GM19455 (cell line): ENCODE data around the gene IL1B.
A peak's percentile ranks its signal among the peaks of the same experiment; 100 is the strongest.

Source experiments
- ATAC-seq: cut with Tn5 transposase; IDR thresholded peaks from one replicate; pipeline ENCODE4 v1.9.1; 2021; ENCODE audit not compliant: unreplicated experiment

IL1B gene

DNA sequence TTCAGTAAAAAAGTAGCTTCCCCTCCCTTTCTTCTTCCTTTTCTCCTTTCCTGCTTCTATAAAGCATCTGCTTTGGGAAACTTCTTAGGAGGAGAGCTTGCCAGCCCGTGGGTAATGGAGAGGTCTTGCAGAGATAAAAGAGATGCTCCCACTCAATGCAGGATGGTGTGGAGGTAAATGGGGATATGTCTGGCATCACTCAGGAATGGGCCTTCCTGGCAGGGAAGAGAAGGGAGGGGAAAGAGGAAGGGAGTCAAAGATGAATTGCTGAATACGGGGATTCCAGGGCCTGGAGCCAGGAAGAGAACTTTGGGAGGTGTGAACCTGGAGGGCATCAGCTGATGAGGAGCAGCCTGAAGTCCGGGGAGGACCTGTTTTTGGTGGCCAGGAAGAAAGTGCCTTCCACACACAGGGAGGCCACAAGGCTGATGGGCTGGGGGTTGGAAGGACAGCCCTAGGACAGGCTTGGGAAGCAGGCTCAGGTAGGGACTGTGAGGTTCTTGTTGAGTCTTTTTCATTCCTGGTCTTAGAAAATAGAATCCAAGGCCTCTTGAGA, 25.2 kb downstream of the IL1B start:
- ATAC-seq, result no peak

DNA sequence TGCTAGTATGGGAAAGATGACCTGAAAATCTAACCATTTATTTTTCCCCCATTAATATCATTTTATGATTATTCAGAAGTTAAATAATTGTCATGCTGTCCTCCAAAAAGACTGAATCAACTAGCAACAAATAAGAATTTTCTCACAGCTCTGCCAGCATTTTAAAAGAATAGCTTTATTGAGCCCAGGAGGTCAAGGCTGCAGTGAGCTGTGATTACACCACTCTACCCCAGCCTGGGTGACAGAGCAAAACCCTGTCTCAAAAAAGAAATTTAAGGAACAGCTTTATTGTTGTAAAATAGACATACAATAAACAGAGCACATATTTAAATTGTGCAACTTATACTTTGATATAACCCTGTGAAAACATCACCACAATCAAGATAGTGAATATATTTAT, 27.5 kb downstream of the IL1B start:
- no peak for ATAC-seq

DNA sequence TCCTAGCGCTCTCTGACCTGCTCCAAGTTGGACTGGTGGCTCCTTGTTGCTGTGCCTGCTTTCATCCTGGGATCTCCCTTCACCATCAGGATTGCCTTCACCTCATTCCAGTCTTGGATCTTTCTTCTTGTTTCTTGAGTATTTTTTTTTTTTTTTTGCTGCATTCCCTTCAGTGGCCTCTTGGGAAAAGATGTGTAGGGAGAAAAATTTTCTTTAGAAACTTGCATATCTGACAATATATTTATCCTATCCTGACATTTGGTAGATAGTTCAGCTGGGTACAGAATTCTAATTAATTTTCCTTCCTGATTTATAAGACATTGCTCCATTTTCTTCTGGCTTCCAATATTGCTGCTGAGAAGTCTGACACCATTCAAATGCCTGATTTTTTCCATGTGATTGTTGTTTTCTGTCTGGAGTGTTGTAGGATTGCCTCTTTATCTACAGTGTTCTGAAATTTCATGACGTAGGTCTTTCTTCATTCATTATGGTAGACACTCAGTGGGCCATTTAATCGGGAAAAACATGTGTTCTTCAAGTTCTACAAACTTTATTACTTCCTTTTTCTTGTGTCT, 29.3 kb downstream of the IL1B start:
- no peak for ATAC-seq

DNA sequence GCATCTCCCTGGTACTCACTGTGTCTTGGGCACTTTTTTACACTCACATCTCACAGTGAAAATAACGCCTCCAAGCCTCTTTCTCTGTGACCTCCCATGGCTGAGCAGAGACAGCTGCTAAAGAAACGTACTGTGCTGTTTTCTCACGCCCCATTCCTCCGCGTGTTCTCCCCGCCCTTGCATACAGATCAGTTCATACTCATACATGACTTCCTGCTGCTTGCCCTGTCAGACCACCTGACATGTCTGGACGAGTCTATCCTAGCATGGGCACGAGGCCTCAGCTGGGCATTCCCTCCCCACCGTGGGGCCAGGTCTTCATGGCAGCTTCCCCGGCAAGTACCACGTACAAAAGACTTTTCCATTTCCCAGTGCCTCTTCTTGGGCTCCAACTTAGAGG, 31.0 kb downstream of the IL1B start:
- ATAC-seq, result peak; percentile 74

DNA sequence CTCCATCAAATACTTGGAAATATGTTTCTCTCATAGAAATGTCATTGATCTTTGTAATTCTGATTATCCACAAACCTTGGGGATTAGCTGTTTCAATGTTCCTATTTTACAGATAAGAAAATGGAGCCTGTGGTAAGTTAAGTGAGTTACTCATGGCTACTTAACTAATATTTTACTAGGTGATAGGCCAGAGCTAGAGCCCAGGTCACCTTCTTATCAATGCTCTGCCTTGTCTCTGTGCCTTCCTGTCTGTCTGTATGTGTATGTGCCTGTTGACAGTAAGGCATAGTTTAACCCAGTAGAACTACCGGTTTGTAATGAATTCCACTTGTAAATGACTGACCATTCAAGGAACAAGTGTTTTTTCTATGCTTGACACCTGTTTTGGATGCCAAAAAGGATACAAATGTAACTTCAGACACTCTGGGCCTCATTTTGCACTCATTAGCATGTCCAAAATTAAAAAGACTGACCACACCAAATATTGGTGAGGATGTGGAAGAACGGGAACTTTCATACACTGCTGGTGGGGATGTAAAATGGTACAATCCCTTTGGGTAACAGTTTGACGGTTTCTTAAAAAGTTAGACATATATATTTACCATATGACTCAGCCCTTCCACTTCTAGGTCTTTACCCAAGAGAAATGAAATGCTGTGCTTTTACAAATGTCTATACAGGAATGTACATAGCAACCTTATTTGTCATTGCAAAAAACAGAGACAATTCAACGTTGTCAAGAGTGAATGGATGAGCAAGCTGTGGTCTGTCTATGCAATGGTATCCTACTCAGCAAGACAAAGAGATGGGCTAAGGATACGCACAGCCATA, 32.7 kb downstream of the IL1B start:
- no peak for ATAC-seq

DNA sequence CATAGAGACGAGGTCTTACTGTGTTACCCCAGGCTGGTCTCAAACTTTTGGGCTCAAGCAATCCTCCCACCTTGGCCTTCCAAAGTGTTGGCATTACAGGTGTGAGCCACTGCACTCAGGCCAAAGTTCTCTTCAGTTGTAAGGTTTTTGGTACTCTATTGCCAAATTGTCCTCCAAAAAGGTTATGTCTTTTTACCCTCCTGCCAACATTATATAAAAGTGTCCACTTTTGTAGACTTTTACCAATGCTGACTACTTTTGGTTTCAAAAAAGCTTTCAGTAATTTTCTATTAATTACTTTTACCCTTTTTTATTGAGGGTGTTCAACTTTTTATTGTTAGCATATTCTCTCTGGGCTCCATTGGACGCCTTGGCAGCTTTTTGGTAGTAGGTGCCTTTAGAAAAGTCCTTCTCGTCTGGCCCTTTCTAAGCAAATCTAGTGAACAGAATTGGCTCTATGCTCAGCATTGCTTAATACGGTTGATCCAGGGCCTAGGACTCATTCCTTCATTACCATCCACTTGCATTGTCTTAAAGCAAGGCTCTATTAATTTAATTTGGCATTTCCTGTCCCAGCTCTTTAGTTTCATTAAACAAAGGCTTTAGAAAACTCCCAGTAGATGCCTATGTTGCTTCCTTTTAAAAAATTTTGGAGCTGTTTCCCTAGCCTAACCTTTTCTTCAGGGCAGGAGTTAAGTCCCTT, 35.5 kb downstream of the IL1B start:
- ATAC-seq, result no peak

DNA sequence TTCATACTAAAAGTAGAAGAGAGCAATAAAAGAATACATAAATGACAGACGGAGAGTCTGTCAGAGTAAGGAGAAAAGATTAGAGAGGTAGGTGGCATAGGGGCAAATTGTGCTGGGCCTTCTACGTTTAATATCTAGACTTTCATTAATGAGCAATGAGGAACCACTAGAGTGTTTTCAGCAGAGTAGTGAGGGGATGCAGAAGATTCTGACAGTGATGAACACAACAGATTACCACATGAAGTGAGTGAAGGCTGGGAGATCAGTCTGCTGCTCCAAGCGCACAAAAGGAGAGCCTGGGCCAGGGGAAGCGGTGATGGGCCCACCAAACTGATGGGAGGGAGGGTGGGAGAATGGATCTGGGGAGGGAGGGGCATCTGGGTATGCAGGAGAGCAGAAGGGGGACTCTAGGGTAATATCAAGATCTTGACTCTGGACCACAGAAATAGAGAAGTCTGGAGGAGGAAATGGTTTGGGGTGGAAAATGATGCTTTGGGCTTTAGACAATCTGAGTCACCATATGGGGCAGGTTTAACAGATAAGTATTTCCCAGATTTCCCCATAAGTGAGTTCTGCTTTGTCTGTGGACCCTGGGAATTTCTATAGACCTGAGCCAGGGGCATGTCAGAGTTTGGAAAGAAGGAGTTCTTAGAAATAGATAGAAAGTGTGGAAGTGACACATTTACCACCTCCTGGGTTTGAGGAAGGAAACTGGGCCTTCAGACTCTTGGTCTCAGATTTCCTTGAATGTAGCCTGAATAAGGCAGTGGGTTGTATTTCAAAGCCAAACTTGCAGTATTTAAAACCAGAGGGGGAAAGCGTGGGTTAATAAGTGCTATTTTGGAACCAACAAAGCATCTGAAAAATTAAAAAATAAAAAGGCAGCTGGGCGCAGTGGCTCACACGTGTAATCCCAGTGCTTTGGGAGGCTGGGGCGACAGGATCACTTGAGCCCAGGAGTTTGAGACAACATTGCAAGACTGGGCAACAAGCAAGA, 37.3 kb downstream of the IL1B start:
- ATAC-seq, result no peak

DNA sequence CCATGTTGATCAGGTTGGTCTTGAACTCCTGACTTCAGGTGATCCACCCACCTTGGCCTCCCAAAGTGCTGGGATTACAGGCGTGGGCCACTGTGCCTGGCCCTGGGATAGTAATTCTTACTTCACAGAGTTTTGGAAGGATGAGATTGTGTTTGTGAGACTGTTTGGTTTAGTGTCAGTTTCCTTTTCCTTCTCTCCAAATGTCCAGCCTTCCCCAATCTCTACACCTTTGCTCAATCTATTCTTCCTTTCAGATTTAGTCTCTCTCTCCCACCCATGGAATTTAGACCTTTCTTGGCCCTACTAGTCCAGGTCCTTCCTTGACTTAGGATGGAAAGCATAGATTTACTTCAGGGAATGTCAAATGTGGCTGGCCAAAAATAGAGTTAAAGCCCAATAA, 40.1 kb downstream of the IL1B start:
- ATAC-seq, result no peak

DNA sequence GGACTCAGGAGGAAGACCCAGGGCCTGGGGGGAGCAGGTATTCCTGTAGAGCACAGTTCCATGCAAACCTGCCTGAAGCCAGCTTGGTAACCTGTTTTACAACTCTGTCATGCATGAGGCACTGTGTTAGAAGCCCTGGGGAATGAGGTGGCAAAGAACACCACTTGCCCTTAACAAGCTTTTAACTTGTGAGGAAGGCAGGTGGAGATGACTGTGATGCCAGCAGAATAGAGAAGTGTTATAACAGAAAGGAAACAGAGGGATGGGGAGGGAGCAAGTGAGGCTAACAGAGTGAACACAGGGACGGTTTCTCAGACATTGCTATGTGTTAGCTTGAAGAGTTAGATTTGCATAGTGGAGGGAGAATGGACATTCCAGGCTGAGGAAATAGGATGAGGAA, 40.8 kb downstream of the IL1B start:
- no peak for ATAC-seq

DNA sequence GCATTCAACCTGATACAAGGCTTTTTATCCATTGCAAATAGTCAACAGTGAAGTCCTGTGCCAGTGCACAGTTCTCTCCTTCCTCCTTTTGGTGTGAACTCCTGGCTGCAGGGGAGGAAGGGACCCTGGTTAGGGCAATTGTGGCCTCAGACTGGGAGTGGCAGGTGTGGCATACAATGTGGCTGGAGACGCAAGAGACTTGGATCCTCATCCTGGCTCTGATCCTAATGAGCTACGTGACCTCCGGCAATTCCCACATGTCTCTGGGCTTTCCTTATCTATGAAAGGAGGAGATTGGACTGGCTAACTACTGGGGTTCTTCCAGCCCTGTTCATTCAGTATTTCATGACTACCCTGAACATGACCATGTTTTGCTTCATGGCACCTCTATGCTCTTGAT, 41.7 kb downstream of the IL1B start:
- ATAC-seq, result no peak

DNA sequence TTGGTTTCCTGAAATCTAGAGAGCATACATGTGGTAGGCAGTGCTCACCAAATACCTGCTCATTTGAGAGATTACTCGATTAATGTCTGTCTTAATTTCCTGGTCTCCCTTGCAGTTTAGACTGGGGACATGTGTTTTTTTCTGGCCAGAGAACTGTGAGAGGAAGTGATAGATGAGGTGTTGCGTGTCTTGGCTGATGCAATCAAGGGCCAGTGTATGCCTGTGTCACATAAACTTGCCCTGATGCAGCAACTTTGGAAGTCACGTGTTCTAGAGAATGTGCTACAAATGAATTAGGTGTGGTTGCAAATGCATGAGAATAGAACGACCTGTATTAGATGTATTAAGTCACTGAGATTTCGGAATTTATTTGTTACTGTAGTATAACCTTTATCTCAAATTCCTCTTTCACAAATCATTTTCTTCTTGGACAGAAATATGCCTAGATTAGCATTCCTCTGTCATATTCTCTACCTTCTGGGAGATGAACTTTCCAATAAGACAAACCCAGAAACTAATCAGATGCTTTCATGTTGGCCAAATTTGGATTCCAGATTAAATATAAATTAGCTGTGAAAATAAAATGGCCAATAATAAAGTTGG, 42.3 kb downstream of the IL1B start:
- peak; percentile 65 for ATAC-seq

DNA sequence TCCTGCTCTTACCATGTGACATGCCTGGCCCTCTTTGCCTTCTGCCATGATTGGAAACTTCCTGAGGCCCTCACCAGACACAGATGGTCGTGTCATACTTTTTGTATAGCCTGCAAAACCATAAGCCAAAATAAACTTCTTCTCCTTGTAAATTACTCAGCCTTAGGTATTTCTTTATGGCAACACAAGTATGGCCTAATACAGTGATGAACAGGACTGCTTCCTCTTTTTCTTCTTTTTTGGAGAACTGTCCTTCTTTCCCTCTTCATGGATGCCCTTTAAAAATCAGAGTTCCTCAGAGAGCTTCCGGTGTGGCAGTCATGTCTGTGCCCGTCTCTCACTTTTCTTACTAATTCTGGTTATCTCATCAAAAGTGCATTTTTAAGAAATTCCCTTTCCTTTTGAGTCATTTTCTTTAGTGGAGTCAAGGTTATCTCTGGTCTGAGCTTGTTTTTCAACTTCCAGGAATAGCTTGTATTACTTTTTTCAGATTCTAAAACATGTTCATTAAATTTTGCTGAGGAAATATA, 43.1 kb downstream of the IL1B start:
- peak; percentile 66 for ATAC-seq

DNA sequence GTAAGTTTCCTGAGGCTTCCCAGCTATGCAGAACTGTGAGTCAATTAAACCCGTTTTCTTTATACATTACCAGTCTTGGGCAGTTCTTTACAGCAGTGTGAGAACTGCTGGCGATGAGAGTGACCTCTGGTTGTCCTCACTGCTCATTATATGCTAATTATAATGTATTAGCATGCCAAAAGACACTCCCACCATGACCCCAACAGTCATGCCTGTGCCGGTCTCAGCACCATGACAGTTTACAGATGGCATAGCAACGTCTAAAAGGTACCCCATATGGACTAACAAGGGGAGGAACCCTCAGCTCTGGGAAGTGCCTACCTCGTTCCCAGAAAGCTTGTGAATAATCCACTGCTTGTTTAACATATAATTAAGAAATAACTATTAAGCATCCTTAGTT, 44.2 kb downstream of the IL1B start:
- no peak for ATAC-seq

DNA sequence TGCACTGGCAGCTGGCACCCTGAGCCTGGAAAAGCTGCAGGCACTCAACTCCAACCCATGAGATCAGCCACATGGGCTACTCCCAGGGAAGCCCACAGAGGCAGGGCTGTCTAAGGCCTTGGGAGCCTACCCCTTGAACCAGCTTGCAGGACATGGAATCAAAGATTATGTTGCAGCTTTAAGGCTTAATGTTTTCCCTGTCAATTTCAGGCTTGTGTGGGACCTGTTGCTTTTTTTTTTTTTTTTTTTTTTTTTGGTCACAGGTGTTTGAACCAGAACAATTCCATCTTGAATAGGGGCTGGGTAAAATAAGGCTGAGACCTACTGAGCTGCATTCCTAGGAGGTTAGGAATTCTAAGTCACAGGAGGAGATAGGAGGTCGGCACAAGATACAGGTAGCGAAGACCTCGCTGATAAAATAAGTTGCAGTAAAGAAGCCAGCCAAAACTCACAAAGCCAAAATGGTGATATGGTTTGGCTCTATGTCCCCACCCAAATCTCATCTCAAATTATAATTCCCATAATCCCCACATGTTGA, 44.8 kb downstream of the IL1B start:
- ATAC-seq, result no peak

DNA sequence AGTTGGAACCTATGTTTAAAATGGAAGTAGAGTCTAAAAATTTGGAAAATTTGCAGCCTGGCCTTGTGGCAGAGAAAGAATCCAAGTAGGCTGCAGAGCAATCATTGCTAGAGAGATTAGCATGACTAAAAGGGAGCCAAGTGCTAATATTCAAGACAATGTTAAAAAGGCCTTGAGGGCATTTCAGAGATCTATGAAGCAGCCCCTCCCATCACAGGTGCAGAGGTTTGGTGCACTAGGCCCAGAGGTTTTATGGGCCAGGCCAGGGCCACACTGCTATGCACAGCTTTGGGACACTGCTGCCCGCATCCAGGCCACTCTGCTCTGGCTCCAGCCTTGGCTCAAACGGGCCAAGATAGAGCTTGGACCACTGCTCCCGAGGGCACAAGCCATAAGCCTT, 45.6 kb downstream of the IL1B start:
- no peak for ATAC-seq

DNA sequence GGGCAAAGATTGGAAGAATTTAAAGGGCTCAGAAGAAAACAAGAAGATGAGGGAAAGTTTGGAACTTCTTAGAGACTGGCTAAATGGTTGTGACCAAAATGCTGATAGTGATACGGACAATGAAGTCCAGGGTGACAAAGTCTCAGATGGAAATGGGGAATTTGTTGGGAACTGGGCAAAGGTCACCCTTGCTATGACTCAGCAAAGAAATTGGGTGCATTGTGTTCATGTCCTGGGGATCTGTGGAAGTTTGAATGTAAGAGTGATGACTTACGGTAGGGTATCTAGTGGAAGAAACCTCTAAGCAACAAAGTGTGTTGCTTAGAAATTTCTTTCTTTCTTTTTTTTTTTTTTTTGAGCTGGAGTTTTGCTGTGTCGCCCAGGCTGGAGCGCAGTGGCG, 46.3 kb downstream of the IL1B start:
- no peak for ATAC-seq

DNA sequence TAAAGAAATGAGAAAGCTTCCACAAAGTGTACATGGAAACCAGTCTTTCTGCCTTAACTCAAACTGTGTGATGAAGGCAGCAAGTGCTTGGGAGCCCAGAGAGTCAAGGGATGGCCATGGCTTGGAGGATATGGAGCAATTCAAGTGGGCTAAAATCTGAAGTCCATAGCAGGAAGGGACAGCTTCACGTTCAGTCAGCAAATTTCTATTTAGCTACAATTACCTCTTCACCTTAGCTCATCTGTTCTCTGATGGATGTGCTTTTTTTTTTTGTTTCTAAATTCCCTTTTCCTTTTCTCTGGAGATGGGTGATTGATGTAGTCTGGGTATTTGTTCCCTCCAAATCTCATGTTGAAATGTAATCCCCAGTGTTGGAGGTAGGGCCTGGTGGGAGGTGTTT, 47.4 kb downstream of the IL1B start:
- ATAC-seq, result no peak

DNA sequence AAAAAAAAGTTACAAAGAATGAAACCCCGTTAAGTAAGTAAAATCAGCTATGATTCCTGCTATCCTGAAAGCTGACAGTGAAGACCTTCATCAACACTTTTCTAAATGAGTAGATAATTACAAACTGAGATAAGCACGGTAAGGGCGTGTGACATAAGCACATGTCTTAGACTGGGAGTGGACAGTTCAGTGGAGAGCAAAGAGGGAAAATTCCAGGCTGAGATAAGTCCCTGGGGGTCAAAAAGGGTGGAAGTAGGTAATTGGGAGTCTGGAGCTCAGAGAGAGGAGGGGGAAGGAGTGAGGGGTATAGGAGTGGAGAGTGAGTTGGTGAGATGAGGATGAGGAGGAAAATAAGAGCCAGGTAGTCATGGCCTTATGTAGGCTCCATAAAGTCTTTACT, 47.9 kb downstream of the IL1B start:
- ATAC-seq, result no peak

DNA sequence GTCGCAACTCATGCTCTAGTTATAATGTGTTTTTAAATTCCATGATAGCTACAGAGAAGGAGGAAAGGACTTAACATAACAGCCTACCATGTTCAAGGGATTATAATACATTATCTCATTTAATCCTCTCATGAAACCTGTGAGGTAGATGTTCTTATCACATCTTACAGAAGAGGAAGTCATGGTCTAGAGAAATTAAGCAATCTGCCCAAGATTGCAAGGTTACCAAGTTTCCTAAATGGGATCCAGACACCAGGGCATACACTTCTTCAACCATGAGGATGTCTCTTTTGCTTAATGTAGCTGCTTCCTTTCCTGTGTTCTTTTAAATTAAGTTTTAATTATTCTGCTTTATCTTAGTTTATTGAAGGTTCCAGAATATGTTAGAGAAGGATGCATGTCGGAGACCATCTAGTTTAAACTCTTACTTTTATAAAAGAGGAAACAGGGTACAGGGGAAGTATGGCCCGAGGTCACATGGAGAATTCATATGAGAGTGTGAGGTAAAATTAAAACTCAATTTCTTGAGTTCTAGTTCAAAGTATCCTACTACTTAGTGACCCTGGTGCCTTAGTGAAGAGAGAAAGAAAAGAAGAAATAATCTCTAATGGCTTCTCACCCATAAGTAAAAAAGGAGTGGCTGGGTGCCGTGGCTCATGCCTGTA, 48.7 kb downstream of the IL1B start:
- no peak for ATAC-seq
